GM23338 (cell line): ENCODE data around the gene TESMIN. TPM values are rescaled to one million over a fixed set of nuclear protein-coding genes. Genes with fewer than 3 reads are reported as not detected.

ENCODE experiments used
- ATAC-seq: fragments of 200-7000 bp; cut with Tn5 transposase; 3 replicates; pipeline ENCODE4 v1.9.1; 2020
- DNase-seq: peaks from one replicate; pipeline ENCODE4 v3.0.0-alpha.2; 2015; ENCODE audit warnings: low spot score
- H2AFZ ChIP-seq: fragments of 200-600 bp; sonication (generic); 2 replicates; pipeline ENCODE4 v1.8.0; 2016; ENCODE audit warnings: antibody characterized with exemption, mild to moderate bottlenecking, moderate library complexity
- H3F3A ChIP-seq: fragments of 200-600 bp; sonication (generic); replicated peaks from 2 replicates; pipeline ENCODE4 v1.8.0; 2017; ENCODE audit warnings: antibody characterized with exemption, mixed run types, low read depth
- H3K27ac ChIP-seq: fragments of 200-600 bp; sonication (generic); 2 replicates; pipeline ENCODE4 v1.6.1; 2016; ENCODE audit warnings: low read depth
- H3K27me3 ChIP-seq: fragments of 200-600 bp; sonication (generic); 2 replicates; pipeline ENCODE4 v1.8.0; 2016; ENCODE audit warnings: mild to moderate bottlenecking, mixed run types, moderate library complexity; ENCODE audit not compliant: insufficient read depth
- H3K36me3 ChIP-seq: fragments of 200-600 bp; sonication (generic); 2 replicates; pipeline ENCODE4 v1.8.0; 2016; ENCODE audit warnings: mild to moderate bottlenecking; ENCODE audit not compliant: insufficient read depth
- H3K4me1 ChIP-seq: fragments of 200-600 bp; sonication (generic); 2 replicates; pipeline ENCODE4 v1.8.0; 2016; ENCODE audit warnings: mild to moderate bottlenecking, moderate library complexity; ENCODE audit not compliant: insufficient read depth
- H3K4me2 ChIP-seq: fragments of 200-600 bp; sonication (generic); 2 replicates; pipeline ENCODE4 v1.7.1; 2017; ENCODE audit warnings: mixed run types
- H3K4me3 ChIP-seq: fragments of 200-600 bp; sonication (generic); 2 replicates; pipeline ENCODE4 v1.6.1; 2016; ENCODE audit warnings: mixed run types
- H3K79me2 ChIP-seq: fragments of 200-600 bp; sonication (generic); replicated peaks from 2 replicates; pipeline ENCODE4 v1.8.0; 2017; ENCODE audit warnings: mild to moderate bottlenecking; ENCODE audit not compliant: insufficient read depth
- H3K9me2 ChIP-seq: fragments of 200-600 bp; sonication (generic); 2 replicates; pipeline ENCODE4 v1.8.0; 2017; ENCODE audit not compliant: insufficient read depth
- H4K20me1 ChIP-seq: fragments of 200-600 bp; sonication (generic); replicated peaks from 2 replicates; pipeline ENCODE4 v1.8.0; 2017; ENCODE audit warnings: mild to moderate bottlenecking; ENCODE audit not compliant: insufficient read depth
- H3K27ac Mint-ChIP-seq: 2 replicates; pipeline ENCODE4 v1.8.0; 2020; ENCODE audit warnings: inconsistent platforms, mild to moderate bottlenecking, moderate library complexity, mixed read lengths
- H3K27me3 Mint-ChIP-seq: 3 replicates; pipeline ENCODE4 v1.8.0; 2022; ENCODE audit warnings: low read depth, mild to moderate bottlenecking, moderate library complexity, mixed read lengths, inconsistent platforms; ENCODE audit not compliant: insufficient read depth, poor library complexity
- H3K36me3 Mint-ChIP-seq: 3 replicates; pipeline ENCODE4 v1.8.0; 2021; ENCODE audit warnings: low read depth, mild to moderate bottlenecking, inconsistent platforms, moderate library complexity, mixed read lengths
- H3K4me1 Mint-ChIP-seq: 3 replicates; pipeline ENCODE4 v1.8.0; 2020; ENCODE audit warnings: mild to moderate bottlenecking, inconsistent platforms, mixed read lengths
- H3K4me3 Mint-ChIP-seq: 3 replicates; pipeline ENCODE4 v1.8.0; 2021; ENCODE audit warnings: moderate library complexity, mild to moderate bottlenecking, inconsistent platforms, mixed read lengths
- H3K9me3 Mint-ChIP-seq: 3 replicates; pipeline ENCODE4 v1.8.0; 2020; ENCODE audit warnings: moderate library complexity, mild to moderate bottlenecking, inconsistent platforms, mixed read lengths
- CREB1 ChIP-seq: fragments of 250-450 bp; sonication (Bioruptor Pico); IDR thresholded peaks from 2 replicates; pipeline ENCODE4 v1.5.0; 2020; ENCODE audit warnings: low read depth, mild to moderate bottlenecking, moderate library complexity
- ETS1 ChIP-seq: IDR thresholded peaks from 2 replicates; pipeline ENCODE4 v1.6.1; 2016; ENCODE audit warnings: antibody characterized with exemption
- EZH2 ChIP-seq: fragments of 200-600 bp; sonication (generic); IDR thresholded peaks from one replicate; pipeline ENCODE4 v1.8.0; 2017; ENCODE audit warnings: antibody characterized with exemption, mild to moderate bottlenecking, low read depth; ENCODE audit not compliant: unreplicated experiment
- EZH2phosphoT487 ChIP-seq: fragments of 200-600 bp; sonication (generic); IDR thresholded peaks from one replicate; pipeline ENCODE4 v1.8.1; 2018; ENCODE audit warnings: antibody characterized with exemption; ENCODE audit not compliant: unreplicated experiment
- JUNB ChIP-seq: IDR thresholded peaks from one replicate; pipeline ENCODE4 v1.6.1; 2016; ENCODE audit warnings: antibody characterized with exemption; ENCODE audit not compliant: unreplicated experiment
- NANOG ChIP-seq: IDR thresholded peaks from 2 replicates; pipeline ENCODE4 v1.6.1; 2016; ENCODE audit warnings: antibody characterized with exemption, borderline replicate concordance
- POLR2AphosphoS5 ChIP-seq: IDR thresholded peaks from 2 replicates; pipeline ENCODE4 v1.6.1; 2016; ENCODE audit warnings: antibody characterized with exemption, low read depth
- STAT1 ChIP-seq: IDR thresholded peaks from one replicate; pipeline ENCODE4 v1.6.1; 2016; ENCODE audit warnings: antibody characterized with exemption; ENCODE audit not compliant: unreplicated experiment
- ZNF114 ChIP-seq: fragments of 250-450 bp; sonication (Bioruptor Pico); IDR thresholded peaks from 2 replicates; pipeline ENCODE4 v1.5.0; 2020; ENCODE audit warnings: mild to moderate bottlenecking, moderate library complexity
- ZNF331 ChIP-seq: fragments of 250-450 bp; sonication (Bioruptor Pico); IDR thresholded peaks from 2 replicates; pipeline ENCODE4 v1.5.0; 2020; ENCODE audit warnings: low read depth, mild to moderate bottlenecking, moderate library complexity
- ZNF462 ChIP-seq: fragments of 250-450 bp; sonication (Bioruptor Pico); IDR thresholded peaks from 2 replicates; pipeline ENCODE4 v1.5.0; 2020; ENCODE audit warnings: mild to moderate bottlenecking, moderate library complexity
- polyA plus RNA-seq: library from polyadenylated mRNA; unstranded; fragments of >200 nt; fragmentation: Nextera tagmentation; extraction: Ambion mirVana; gene quantifications from 2 replicates; pipeline ENCODE4 v1.2.1, GENCODE V29; 2016
- total RNA-seq: library from RNA; depleted of rRNA; stranded (reverse); fragments of >200 nt; shearing (Covaris generic); gene quantifications from 2 replicates; pipeline ENCODE4 v1.2.3, GENCODE V29; 2014
- TF ChIP-seq, protein P1 (sequence below): IDR thresholded peaks from one replicate; pipeline ENCODE4 v1.6.1; 2018; ENCODE audit warnings: antibody characterized with exemption; ENCODE audit not compliant: unreplicated experiment
- TF ChIP-seq, protein P2 (sequence below), 2 experiments: fragments of 200-600 bp in 1 of 2; sonication (generic) in 1 of 2; conservative IDR thresholded peaks; 2 replicates each; pipeline versions ENCODE4 v1.5.1 to v1.6.1; 2016 to 2017; ENCODE audit warnings: antibody characterized with exemption in 2 of 2, low read depth in 2 of 2, mild to moderate bottlenecking in 2 of 2, moderate library complexity in 1 of 2

Gene TESMIN
- total and polyA plus RNA-seq, 2 experiments from 2014 or later, result 54.5 to 64.6 TPM

- H3K27me3 ChIP-seq, result no peaks in the 10 kb centered on the region
- ATAC-seq (peak; percentile 9), DNase-seq (peak; percentile 50)
- H3K36me3 ChIP-seq, result peaks cover 25% of the 10 kb centered on the region
- Mint-ChIP-seq H3K4me1 (peaks cover 45% of the 10 kb centered on the region), H3K9me3 (peaks cover 3% of the 10 kb centered on the region; the same call in 2 of the 3 replicates), H3K4me3 (peak overlapping the region; percentile 86), H3K27ac (peak overlapping the region; percentile 98), H3K36me3 (peaks cover 42% of the 10 kb centered on the region), H3K27me3 (peaks cover 13% of the 10 kb centered on the region)
- H3F3A ChIP-seq, result peaks cover 4% of the 10 kb centered on the region; the same call in 1 of the 2 replicates
- no peaks in the 10 kb centered on the region for H3K9me2 ChIP-seq
- no peak overlapping the region for H2AFZ ChIP-seq
- H4K20me1 ChIP-seq, result no peaks in the 10 kb centered on the region
- peaks cover 25% of the 10 kb centered on the region for H3K79me2 ChIP-seq
- peak; percentile 48; the same call in 1 of the 2 replicates for TF ChIP-seq ETS1
- TF ChIP-seq, protein P1, sequence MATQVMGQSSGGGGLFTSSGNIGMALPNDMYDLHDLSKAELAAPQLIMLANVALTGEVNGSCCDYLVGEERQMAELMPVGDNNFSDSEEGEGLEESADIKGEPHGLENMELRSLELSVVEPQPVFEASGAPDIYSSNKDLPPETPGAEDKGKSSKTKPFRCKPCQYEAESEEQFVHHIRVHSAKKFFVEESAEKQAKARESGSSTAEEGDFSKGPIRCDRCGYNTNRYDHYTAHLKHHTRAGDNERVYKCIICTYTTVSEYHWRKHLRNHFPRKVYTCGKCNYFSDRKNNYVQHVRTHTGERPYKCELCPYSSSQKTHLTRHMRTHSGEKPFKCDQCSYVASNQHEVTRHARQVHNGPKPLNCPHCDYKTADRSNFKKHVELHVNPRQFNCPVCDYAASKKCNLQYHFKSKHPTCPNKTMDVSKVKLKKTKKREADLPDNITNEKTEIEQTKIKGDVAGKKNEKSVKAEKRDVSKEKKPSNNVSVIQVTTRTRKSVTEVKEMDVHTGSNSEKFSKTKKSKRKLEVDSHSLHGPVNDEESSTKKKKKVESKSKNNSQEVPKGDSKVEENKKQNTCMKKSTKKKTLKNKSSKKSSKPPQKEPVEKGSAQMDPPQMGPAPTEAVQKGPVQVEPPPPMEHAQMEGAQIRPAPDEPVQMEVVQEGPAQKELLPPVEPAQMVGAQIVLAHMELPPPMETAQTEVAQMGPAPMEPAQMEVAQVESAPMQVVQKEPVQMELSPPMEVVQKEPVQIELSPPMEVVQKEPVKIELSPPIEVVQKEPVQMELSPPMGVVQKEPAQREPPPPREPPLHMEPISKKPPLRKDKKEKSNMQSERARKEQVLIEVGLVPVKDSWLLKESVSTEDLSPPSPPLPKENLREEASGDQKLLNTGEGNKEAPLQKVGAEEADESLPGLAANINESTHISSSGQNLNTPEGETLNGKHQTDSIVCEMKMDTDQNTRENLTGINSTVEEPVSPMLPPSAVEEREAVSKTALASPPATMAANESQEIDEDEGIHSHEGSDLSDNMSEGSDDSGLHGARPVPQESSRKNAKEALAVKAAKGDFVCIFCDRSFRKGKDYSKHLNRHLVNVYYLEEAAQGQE, result no peak
- TF ChIP-seq ZNF331 (CRISPR knock-in tag), result no peak
- no peak for TF ChIP-seq STAT1
- no peak for TF ChIP-seq ZNF114 (CRISPR knock-in tag)
- TF ChIP-seq EZH2, result no peak
- TF ChIP-seq, protein P2, sequence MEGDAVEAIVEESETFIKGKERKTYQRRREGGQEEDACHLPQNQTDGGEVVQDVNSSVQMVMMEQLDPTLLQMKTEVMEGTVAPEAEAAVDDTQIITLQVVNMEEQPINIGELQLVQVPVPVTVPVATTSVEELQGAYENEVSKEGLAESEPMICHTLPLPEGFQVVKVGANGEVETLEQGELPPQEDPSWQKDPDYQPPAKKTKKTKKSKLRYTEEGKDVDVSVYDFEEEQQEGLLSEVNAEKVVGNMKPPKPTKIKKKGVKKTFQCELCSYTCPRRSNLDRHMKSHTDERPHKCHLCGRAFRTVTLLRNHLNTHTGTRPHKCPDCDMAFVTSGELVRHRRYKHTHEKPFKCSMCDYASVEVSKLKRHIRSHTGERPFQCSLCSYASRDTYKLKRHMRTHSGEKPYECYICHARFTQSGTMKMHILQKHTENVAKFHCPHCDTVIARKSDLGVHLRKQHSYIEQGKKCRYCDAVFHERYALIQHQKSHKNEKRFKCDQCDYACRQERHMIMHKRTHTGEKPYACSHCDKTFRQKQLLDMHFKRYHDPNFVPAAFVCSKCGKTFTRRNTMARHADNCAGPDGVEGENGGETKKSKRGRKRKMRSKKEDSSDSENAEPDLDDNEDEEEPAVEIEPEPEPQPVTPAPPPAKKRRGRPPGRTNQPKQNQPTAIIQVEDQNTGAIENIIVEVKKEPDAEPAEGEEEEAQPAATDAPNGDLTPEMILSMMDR (conservative IDR thresholded peaks at IDR 0.05; ENCODE audit: low read depth in 2 of 2), result no peak
- TF ChIP-seq NANOG, result no peak; the same call in 1 of the 2 replicates
- TF ChIP-seq JUNB, result no peak
- no peak for TF ChIP-seq EZH2phosphoT487
- no peak for TF ChIP-seq CREB1 (CRISPR knock-in tag)
- peak; percentile 34; the same call in 1 of the 2 replicates for TF ChIP-seq POLR2AphosphoS5
- TF ChIP-seq ZNF462 (CRISPR knock-in tag), result no peak
- peaks cover 17% of the 10 kb centered on the region for H3K4me1 ChIP-seq
- peak overlapping the region; percentile 68 for H3K4me3 ChIP-seq
- H3K27ac ChIP-seq, result peak overlapping the region; percentile 78
- peak overlapping the region; percentile 85 for H3K4me2 ChIP-seq
Measured at GRCh38 chr11:68749229-68750123, 1.8 kb downstream of the TESMIN start.
